DMS114 treated with DMSO at 0.1 percent for 48 hours (cell line): ENCODE measurements around the gene ADAMTS4.

Source experiments
- DNase-seq: peaks from one replicate; lab custom pipeline; 2025; ENCODE audit not compliant: unreplicated experiment; lab: John Stamatoyannopoulos, UW

ADAMTS4 gene

GRCh38 chr1:161174911-161175310, 23.9 kb downstream of the ADAMTS4 start:
- no peak for DNase-seq

- no peak for DNase-seq
Measured at GRCh38 chr1:161173711-161174110, 25.1 kb downstream of the ADAMTS4 start.

- no peak for DNase-seq
Measured at GRCh38 chr1:161172776-161173376, 26.0 kb downstream of the ADAMTS4 start.

DNA sequence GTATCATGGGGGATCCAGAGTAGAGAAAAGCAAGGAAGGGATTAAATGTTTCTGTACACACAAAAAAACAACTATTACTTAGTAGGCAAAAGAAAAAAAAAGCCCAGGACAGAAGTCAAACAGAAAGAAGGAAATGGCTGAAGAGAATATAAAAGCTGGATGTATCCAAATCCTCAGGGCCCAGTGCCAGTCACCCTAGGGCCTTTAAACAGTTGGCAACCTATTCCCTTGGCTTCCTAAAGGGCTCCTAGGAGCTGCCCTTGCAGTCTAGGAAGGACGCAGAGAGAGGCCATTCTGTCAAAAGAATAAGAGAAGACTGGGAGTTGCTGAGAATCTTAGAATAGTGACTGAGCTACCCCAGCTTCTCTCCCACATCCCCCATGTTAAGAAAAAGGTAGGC, 26.5 kb downstream of the ADAMTS4 start:
- DNase-seq: no peak

- DNase-seq: no peak
Measured at GRCh38 chr1:161171696-161172095, 27.2 kb downstream of the ADAMTS4 start.

GRCh38 chr1:161171191-161171590, 27.7 kb downstream of the ADAMTS4 start:
- DNase-seq: no peak

DNA sequence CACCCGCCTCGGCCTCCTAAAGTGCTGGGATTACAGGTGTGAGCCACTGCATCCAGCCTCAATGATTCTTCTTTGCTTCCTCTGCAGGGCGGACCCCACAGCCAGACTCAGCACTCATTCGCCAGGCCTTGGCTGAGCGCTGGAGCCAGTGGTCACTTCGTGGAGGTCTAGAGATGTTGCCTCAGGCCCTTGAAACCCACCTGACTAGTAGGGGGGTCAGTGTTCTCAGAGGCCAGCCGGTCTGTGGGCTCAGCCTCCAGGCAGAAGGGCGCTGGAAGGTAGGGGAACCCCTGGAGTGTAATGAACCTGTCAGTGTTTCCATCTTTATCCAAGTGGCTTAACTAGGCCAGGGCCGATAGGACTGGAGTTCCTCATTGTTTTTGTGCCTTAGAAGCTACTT, 29.9 kb downstream of the ADAMTS4 start:
- no peak for DNase-seq

DNA sequence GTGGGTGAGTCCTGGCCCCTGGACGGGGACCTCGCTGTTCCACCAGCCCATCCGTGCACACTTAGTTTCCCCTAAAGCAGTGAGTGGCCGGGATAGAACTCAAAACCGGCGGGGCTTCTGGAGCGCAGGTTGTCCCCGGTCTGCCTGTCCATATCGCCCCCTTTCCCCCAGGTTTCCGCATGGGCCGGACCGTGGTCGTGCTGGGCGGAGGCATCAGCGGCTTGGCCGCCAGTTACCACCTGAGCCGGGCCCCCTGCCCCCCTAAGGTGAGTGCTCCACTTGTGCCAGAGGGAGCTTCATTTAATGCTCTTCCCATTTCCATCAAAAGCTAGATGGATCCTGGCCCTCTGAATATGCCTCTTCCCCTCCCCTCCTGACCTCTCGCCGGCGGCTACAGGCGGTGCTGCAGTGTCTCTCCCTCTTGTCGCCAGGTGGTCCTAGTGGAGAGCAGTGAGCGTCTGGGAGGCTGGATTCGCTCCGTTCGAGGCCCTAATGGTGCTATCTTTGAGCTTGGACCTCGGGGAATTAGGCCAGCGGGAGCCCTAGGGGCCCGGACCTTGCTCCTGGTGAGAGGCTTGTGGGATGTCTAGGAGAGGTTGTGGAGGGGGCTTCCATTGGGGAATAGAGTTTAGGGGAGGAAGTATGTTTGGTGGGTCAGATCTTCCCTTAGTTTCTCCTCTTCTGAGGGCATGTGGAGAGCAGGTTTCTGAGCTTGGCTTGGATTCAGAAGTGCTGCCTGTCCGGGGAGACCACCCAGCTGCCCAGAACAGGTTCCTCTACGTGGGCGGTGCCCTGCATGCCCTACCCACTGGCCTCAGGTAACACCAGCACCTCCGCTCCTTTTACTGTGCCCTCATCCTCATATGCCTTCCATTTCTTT, 31.9 kb downstream of the ADAMTS4 start:
- DNase-seq: no peak

DNA sequence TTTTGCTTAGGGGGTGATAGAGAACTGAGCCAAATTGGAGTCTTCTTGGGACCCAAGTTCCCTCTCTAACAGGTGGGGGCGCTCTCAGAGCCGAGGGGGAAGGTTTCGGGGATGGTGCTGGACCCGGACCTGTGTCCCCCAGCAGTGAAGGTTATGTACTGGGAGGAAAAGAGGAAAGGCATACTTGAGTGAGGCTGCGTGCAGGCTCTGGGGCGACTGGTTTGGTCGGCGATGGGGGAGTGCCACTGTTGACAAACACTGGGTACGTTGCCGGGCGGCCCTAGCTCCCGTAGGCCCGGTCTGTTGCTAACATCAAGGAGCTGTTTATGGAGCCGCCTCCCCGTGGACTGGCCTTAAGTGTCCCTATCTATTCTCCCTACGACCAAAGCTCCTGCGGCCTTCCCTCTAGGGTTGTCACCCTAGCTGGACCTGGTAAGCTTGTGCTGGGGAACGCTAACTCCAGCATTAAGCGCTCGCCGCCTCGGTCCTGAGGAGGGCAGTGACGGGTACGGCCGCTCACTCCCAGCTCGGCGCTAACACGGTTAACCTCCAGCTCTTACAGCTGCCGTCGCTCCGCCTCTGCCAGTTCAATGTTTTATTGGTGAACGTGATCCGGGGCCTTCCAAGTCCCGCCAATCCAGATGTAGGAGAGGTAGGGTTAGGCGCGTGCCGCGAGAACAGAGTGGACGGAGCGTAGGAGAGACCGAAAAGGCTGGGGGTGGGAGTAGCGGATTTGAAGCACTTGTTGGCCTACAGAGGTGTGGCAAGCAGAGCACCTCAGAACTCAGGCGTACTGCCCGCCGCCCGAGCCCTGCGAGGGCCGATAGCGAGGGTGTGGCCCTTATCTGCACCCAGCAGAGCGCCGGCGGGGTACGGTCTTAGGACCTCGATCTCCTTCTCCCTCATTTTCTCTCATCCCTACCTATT, 32.8 kb downstream of the ADAMTS4 start, which contains the start of gene PPOX:
Gene PPOX, plus strand, starts transcription at position 685 of the 927 bp plus-strand sequence. CDS start 422 bp downstream, outside the sequence.
- DNase-seq: peak; percentile 100

DNA sequence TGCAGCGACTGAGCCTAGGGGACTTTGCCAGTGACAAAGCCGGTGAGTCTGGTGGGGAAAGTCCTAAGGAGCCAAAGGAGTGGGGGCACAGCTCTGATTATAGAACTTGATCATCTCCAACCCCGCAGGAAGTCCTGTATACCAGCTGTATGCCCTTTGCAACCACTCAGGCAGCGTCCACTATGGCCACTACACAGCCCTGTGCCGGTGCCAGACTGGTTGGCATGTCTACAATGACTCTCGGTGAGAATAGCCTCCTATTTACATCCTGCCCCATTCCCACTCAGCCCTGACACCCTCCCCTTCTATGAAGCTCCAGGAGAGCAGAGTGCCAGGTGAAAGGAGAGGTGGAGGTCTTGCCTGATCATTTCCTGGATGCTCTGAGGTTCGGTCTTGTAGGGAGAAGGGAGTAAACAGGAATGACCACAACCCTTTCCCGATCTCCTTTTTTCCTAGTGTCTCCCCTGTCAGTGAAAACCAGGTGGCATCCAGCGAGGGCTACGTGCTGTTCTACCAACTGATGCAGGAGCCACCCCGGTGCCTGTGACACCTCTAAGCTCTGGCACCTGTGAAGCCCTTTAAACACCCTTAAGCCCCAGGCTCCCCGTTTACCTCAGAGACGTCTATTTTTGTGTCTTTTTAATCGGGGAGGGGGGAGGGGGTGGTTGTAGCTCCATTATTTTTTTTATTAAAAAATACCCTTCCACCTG, 33.8 kb downstream of the ADAMTS4 start:
- DNase-seq: no peak

DNA sequence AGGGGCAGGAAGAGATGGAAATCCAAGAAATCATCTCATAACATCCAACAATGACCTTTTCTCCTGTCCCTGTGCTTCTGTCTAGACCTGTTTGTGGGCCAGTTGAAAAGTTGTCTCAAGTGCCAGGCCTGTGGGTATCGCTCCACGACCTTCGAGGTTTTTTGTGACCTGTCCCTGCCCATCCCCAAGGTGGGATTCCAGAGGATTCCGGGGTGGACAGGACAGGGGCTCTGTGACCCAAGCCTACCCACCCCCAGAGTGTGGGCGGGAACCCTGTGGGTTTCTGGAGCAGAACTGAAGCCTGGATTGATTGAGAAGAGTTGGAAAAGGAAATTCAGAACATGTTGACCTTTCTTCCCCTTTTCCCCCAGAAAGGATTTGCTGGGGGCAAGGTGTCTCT, 35.1 kb downstream of the ADAMTS4 start:
- DNase-seq: no peak

DNA sequence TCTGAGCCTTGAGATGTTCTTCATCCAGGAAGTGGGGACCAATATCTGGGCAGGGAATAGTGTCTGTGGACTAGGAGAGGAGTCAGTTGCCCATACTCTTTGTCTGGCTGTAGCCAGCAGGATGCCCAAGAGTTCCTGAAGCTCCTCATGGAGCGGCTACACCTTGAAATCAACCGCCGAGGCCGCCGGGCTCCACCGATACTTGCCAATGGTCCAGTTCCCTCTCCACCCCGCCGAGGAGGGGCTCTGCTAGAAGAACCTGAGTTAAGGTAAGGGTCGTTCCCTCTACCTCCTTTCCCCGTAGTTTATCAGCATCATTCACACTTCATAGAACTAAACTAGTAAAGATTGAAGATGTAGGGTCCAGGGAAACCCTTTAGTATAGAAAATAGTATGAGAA, 36.0 kb downstream of the ADAMTS4 start:
- DNase-seq: no peak

- no peak for DNase-seq
Measured at GRCh38 chr1:161162052-161162451, 36.8 kb downstream of the ADAMTS4 start.

- no peak for DNase-seq
Measured at GRCh38 chr1:161161652-161162051, 37.2 kb downstream of the ADAMTS4 start.

DNA sequence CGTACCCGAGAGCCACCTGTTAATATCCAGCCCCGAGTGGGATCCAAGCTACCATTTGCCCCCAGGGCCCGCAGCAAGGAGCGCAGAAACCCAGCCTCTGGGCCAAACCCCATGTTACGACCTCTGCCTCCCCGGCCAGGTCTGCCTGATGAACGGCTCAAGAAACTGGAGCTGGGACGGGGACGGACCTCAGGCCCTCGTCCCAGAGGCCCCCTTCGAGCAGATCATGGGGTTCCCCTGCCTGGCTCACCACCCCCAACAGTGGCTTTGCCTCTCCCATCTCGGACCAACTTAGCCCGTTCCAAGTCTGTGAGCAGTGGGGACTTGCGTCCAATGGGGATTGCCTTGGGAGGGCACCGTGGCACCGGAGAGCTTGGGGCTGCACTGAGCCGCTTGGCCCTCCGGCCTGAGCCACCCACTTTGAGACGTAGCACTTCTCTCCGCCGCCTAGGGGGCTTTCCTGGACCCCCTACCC, 38.1 kb downstream of the ADAMTS4 start:
- no peak for DNase-seq

- DNase-seq: no peak
Measured at GRCh38 chr1:161159913-161160243, 39.0 kb downstream of the ADAMTS4 start.

DNA sequence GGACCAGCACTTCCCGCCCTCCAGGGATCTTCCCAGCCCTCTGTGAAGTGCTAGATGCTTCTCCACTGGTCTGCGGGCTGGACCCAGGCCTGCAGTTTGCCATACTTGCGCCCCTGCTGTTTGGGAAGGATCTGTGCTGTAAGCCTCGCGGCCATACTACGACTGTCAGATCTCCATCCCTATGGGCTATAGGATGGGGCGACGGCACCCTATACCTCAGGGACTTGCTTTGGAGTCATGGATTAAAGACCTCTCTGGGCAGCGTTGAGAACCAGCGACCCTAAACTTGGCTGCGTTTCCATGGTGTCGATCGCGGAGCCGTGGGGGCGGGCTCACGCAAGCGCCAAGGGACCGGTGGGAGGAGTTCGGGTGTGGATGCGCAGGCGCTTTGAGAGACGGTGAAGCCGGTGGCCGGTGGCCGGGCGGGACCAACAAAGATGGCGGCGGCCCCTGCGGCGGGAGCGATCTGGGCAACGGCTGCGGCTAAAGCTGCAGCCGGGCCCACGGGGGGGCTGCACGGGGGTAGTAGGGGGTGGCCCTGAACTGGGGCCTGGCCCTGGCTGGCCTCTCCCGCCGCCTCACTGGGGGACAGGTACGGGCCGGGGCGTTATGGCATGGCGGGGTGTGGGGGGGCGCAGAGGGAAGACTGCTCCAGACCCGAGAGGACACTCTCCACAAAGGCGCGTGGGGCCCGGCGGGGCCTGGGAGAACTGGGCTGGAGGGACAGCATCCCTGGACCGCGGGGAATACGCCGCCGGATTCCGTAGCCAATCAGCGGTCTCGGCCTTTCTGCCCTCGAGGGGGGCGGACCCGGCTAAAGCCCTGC, 39.6 kb downstream of the ADAMTS4 start, which contains the start of gene USP21:
Gene USP21, plus strand, starts transcription at position 414 of the 826 bp plus-strand sequence. CDS start 1,141 bp downstream, outside the sequence.
- peak; percentile 94 for DNase-seq

GRCh38 chr1:161158316-161159010, 40.4 kb downstream of the ADAMTS4 start:
- DNase-seq: no peak

DNA sequence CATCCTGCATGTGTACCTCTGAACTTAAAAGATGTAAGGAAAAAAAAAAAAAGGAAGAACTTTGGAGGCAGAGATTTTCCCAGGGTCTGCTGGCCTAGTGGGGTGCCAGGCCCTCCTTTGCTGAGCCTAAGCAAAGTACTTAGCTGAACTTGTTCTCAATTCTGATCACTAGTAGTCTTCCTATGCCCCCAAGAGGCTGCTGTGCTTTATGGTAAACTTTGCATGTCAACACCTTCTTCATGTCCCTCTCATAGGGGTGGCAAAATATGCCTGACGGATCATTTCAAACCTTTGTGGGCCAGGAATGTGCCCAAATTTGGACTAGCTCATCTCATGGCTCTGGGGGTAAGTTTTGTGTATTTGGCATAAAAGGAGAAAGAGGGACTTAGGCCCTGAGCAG, 41.0 kb downstream of the ADAMTS4 start:
- DNase-seq: peak; percentile 34
